ENCODE data around the gene GRIP1.

- TF ChIP-seq, protein P1, sequence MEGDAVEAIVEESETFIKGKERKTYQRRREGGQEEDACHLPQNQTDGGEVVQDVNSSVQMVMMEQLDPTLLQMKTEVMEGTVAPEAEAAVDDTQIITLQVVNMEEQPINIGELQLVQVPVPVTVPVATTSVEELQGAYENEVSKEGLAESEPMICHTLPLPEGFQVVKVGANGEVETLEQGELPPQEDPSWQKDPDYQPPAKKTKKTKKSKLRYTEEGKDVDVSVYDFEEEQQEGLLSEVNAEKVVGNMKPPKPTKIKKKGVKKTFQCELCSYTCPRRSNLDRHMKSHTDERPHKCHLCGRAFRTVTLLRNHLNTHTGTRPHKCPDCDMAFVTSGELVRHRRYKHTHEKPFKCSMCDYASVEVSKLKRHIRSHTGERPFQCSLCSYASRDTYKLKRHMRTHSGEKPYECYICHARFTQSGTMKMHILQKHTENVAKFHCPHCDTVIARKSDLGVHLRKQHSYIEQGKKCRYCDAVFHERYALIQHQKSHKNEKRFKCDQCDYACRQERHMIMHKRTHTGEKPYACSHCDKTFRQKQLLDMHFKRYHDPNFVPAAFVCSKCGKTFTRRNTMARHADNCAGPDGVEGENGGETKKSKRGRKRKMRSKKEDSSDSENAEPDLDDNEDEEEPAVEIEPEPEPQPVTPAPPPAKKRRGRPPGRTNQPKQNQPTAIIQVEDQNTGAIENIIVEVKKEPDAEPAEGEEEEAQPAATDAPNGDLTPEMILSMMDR (IDR thresholded peaks at IDR 0.05): no peak
- TF ChIP-seq POLR2A (IDR thresholded peaks at IDR 0.05) (no peak), POLR2AphosphoS5 (IDR thresholded peaks at IDR 0.05; ENCODE audit: insufficient read depth in 1 of 2, low read depth in 1 of 2) (no peak)
Measured at GRCh38 chr12:66354291-66354690, 324.6 kb downstream of the GRIP1 start.

Data from vagina (tissue), 2 donors.